GM12872 (cell line): Measurements from ENCODE around the gene FLAD1.

Experiments
- CTCF ChIP-seq: IDR thresholded peaks from 3 replicates; pipeline ENCODE4 v1.5.1; 2011; ENCODE audit warnings: low read depth, mild to moderate bottlenecking, low read length, moderate library complexity; ENCODE audit not compliant: insufficient read depth

FLAD1 gene

DNA sequence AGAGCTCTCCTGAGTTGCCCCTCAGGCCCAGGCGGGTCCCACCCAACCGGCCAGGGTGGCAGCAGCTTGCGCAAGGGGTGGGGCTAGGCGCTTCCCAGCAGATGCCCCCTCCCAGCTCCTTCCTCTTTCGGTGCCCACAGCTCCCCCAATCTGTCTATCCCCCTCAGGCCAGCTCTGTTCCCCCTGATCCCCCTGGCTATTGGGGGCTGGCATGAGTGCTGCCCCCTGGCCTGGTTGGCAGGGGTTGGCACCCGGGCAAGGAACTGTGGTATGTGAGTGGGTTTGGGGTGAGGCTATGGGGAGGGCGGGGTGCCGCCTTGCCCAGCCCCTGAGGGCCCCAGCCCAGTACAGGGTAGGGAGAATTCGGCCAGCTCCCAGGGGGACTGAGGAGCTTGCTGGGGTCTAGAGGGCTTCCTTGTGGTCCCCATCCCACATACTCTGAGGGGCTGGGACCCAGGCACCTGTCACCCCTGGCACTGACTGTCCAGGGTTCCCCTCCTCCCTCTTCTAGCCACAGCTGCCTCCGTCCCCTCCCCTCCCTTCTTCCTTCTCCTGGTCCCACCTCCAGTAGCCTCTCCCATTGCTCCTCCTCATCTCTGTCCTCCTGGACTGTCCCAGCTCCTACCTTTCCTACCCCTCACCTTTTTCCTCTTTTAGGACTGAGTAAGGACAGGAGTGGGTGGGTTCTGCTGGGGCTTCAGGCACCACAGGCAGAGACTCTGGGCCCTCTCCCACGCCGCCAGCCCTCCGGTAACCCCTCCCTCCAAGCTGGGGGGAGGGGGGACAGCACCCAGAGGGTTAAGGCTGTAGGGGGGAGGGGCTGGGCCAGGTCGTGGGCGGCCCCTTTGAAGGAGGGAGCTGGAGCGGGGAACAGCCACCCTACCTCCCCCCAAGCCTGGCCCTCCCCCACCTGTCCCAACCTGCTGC lies 25.1 kb downstream of the FLAD1 start:
- no peak for TF ChIP-seq CTCF

DNA sequence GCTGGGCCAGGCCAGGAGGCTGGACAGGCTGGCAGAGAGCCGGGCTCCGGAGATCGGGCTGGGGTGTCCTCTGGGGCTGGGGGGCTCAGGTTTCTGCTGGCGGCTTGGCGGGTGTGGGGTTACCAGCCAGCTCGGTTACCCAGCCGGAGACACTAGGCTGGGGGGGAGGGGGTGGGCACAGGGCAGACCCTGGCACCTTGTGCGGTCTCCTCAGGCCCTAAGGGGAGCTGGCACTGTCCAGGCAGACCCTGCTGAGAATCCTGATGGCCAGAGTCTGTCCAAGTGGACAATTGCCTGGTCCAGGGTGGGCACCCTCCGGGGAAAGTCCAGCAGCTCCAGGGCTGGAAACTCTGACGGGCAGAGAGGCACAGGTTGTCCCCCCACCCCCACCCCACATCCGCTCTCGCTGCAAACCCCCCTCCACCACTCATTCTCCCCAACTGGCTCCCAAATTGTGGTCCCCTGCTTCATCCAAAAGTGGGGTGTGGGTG lies 26.1 kb downstream of the FLAD1 start:
- TF ChIP-seq CTCF, result no peak

GRCh38 chr1:155009742-155010141 lies 26.6 kb downstream of the FLAD1 start:
- TF ChIP-seq CTCF, result no peak

DNA sequence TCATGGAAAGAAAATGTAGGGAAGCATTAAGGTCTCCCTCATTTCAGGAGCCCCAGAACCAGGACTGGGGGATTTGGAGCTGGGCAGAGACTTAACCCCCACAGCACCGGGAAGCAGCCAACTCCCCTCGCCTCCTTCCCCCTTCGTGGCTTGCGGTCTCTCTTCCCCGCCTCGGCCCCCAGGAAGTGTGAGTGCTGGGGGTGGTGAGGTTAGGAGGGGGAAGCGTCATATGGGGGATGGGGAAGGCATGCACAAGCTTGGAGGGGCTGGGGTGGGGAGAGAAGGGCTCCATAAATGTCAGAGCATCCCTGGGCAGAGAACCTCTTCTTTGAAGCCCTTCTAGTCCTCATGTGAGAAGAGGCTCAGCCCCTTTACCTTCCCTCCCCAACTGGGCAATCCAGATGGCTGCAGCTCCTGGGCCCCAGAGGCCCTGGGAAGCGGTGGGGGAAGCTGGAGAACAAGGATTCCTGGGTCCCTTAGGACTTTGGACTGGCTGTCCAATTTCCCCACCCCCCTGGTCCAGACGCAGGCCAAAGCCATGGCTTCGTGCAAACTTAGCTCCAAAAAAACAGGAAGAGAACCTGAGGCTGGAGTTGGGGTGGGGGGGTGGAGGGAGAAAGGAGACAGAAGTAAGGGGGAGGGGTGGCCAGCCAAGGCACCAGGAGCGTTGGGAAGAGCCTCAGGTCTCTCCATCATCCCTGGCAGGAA lies 27.2 kb downstream of the FLAD1 start:
- no peak for TF ChIP-seq CTCF

DNA sequence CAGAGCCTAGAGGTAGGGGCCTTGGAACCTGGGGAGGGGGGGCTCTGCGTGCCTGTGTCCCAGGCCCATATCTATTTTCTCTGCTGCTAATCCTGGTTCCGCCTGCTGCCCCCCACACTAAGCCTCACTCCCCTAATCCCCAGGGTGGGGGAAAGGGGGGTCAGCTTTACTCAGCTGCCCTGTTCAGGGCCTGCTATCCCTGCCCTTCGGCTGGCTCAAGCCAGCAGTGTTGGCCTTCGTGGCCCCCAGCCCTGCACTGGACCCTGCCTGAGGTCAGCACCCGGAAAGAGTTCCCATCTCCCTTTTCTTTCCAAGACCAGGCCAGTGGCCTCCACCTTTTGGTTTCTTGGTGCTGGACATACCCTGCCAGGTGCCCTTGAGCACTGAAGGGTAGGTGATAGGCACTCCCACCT lies 27.9 kb downstream of the FLAD1 start:
- TF ChIP-seq CTCF, result no peak

GRCh38 chr1:155011437-155012025 lies 28.4 kb downstream of the FLAD1 start:
- no peak for TF ChIP-seq CTCF

GRCh38 chr1:155012026-155012546 lies 28.9 kb downstream of the FLAD1 start:
- TF ChIP-seq CTCF, result no peak
